HG03135 (cell line): ENCODE measurements around the gene EXOC6.
"Not testable (repeated sequence)": the region's sequence is repeated elsewhere in the genome, so short reads cannot be mapped to it uniquely, and the experiment has no call there.

Source experiments
- ATAC-seq: cut with Tn5 transposase; IDR thresholded peaks from one replicate; pipeline ENCODE4 v1.9.1; 2021; ENCODE audit warnings: mild to moderate bottlenecking, moderate library complexity; ENCODE audit not compliant: unreplicated experiment

EXOC6 gene

DNA sequence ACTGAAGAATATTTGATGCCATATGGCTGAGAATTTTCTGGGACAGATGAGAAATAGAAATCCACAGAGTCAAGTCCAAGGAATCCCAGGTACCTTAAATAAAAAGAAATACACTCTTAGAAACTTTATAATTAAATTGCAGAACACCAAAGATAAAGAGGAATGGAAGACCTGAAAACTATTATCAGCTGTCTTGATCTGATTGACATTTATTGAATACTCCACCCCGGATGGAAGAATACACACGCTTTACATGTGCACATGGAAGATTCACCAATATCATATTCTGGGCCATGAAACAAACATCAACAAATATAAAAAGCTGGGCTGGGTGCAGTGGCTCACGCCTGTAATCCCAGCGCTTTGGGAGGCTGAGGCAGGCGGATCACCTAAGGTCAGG is 81.6 kb downstream of the EXOC6 start:
- no peak for ATAC-seq

DNA sequence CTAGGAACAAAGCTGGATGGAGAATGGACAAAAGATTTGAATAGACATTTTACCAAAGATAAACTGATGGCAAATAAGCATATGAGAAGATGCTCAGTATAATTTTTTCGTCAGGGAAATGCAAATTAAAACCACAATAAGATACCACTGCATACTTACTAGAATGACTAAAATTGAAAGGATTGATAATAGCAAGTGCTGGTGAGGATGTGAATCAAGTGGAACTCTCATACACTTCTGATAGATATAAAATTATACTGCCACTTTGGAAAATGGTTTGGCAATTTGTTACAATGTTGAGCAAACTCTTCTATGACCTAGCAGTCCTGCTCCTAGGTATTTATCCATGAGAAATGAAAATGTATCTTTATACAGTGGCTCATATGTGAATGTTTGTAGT is 83.3 kb downstream of the EXOC6 start:
- no peak for ATAC-seq

GRCh38 chr10:92937876-92938275 is 89.6 kb downstream of the EXOC6 start:
- ATAC-seq = no peak

DNA sequence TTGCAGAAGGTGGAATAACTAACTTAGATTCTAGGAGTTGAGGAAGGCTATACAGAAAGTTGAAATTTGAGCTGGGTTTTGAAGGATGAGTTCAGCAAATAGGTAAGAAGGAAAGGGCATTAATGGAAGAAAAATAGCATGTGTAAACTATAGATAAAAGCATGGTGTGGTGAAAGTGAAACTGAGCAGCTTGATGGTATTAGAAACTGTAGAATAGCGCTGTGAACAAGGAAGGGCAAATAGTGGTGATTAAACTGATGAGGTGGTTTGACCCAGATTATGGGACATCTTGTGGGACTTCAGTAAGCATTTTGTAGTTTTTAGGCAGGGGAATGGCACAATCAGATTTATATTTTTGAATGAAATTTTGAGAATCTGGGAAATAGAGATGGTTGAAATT is 90.5 kb downstream of the EXOC6 start:
- no peak for ATAC-seq

- ATAC-seq = no peak
Observed at GRCh38 chr10:92942226-92942625, 93.9 kb downstream of the EXOC6 start.

DNA sequence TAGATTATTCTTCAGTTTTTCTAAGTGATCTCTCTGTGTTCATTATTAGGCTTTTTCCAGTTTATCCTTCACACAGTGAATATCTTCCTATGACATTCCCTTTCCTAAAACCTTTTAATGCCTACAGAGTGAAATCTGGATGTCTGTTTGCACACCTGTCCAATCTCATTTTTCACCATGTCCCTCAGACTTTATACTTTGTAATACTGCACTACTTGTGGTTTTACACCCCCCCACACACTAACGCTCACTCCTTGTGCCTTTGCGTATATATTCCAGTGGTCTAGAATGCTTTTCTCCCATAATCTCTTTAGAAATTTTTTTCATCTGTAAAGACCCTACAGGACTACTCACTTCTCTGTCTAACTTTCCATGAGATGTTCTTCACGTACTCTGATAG is 98.2 kb downstream of the EXOC6 start:
- ATAC-seq = no peak

GRCh38 chr10:92952573-92952972 is 104.3 kb downstream of the EXOC6 start:
- not testable (repeated sequence) for ATAC-seq

DNA sequence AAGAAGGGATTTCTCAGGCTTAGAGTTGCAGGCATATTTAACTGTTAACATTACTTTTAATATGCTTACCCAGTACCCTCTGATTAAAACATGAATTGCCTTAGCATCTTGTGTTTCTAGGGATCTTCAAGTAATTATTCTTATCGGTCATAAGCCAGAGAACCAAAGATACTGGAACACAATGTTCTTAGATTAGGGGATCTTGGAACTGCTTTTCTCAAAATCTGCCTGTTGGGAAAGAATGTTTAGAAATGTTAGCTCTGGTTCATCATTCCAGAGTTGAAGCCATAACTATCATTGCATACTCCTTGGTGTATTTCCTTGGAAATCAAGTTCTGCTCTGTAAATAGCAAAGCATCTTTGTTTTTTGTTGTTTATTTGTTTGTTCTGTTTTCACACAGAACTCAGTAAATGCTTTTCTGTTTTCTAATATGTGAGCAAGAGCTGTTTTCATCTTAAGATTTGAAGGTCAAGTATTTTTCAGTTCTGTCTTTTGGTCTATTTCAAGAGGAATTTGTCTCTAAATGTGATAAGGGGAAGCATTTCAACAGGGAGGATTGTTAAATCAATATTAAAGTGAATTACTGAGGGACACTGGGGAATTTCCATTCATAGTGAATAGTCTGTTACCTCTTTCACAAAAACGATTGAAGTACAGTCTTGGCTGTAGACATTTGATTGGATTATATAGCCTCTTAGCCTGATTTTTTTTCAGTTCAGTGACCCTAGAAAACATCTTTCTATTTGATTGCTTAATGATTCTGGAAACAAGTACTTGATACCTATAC is 109.1 kb downstream of the EXOC6 start:
- ATAC-seq = no peak

DNA sequence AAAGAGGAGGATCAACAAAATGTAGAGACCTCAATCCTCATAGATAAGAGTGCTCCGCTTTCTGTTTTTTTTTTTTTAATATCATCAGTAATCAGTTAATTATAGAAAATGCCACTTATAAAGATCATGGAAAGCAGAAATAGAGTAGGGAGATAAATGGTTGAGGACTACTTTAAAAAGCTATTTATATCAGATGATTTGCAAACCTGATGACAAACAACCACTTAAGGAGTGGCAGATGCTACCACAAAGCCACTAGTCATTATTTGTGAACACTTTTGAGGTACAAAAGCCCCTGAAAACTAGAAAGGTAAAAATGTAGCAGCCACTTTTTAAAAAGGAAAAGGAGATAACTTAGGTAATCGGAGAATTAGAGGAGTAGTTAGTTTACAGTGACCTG is 113.3 kb downstream of the EXOC6 start:
- no peak for ATAC-seq

DNA sequence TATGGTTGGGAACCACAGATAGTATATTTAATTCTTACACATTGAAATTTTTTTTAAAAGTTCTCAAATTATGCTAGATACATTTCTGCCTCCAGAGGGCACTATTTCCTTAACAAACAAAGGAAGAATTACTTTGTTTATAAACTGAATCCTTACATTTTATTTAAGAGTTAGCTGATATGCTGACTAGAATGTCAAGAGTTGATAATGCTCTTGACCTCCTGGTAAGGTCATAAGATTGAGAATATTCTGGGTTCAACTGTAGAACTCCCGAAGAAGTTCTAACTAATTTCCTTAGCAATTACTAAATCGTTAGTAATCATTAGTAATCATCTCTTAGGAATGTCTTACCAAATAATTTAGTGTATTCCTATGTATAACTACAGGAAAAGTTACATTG is 117.0 kb downstream of the EXOC6 start:
- ATAC-seq = no peak

- ATAC-seq = no peak
Observed at GRCh38 chr10:92967641-92968040, 119.3 kb downstream of the EXOC6 start.

GRCh38 chr10:92969151-92969550 is 120.8 kb downstream of the EXOC6 start:
- no peak for ATAC-seq

GRCh38 chr10:92970301-92971070 is 122.2 kb downstream of the EXOC6 start:
- no peak for ATAC-seq

- no peak for ATAC-seq
Observed at GRCh38 chr10:92972066-92972870, 123.9 kb downstream of the EXOC6 start.

GRCh38 chr10:92972886-92973285 is 124.6 kb downstream of the EXOC6 start:
- ATAC-seq = no peak

GRCh38 chr10:92976278-92976677 is 128.0 kb downstream of the EXOC6 start:
- ATAC-seq = not testable (repeated sequence)

DNA sequence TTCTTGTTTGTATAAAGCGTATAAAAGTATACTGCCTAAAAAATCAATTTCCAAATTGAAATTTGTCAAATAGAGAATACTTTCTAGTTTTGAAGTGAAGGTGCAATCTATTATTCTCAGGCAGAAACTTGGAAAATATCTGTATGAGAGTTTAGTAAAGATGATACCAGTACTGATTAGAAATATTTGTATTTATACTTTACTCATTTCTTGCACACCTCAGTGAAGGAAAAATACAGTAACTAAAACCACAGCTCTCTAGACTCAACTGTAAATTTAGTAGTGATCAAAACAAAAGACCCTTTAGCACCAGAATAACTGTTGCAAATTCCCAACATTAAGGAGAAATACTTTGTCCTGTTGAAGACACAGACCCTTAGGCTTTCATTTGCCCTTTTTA is 140.9 kb downstream of the EXOC6 start:
- no peak for ATAC-seq

- no peak for ATAC-seq
Observed at GRCh38 chr10:92990615-92991014, 142.3 kb downstream of the EXOC6 start.

DNA sequence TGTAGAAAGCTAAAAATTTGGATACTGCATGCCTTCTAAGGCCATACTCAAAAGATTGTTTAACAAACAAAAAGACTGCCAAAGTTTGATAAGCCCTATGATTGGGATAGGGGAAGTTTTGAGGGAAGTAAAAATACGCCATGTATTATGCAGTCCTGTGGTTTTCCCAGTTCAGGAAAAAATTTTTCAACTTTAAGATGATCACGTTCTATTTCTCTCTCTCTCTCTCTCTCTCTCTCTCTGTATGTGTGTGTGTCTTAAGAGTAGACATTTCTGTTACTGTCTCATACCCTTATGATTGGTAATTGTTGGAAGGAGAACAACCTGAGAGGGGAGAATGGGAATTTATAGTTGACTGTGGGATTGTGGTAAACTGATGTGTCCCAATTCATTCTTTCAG is 143.2 kb downstream of the EXOC6 start:
- ATAC-seq = no peak

- ATAC-seq = no peak
Observed at GRCh38 chr10:92993699-92994272, 145.5 kb downstream of the EXOC6 start.

DNA sequence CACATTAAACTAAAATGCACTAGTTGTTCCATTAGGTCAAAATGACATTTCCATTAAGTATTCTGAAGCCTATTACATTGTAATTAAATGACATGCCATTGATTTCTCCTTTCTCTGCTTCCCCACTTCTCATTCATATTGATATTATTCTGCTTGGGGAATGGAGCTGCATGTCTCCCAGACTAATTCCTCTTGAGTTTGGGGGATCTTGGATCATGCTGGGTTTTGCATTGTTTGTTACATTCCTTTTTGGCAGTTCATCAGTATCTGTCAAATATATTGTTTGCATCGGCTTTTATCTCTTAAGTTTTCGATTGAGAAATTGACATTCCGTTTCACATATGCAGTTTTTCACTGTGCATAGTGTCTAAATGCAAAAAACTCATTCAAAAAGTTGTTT is 147.2 kb downstream of the EXOC6 start:
- ATAC-seq = no peak
